HG02642 (cell line): Measurements from ENCODE around the gene USP32.

Experiments used
- ATAC-seq: cut with Tn5 transposase; IDR thresholded peaks from one replicate; pipeline ENCODE4 v1.9.1; 2021; ENCODE audit warnings: mild to moderate bottlenecking; ENCODE audit not compliant: unreplicated experiment, poor library complexity

The USP32 gene

DNA sequence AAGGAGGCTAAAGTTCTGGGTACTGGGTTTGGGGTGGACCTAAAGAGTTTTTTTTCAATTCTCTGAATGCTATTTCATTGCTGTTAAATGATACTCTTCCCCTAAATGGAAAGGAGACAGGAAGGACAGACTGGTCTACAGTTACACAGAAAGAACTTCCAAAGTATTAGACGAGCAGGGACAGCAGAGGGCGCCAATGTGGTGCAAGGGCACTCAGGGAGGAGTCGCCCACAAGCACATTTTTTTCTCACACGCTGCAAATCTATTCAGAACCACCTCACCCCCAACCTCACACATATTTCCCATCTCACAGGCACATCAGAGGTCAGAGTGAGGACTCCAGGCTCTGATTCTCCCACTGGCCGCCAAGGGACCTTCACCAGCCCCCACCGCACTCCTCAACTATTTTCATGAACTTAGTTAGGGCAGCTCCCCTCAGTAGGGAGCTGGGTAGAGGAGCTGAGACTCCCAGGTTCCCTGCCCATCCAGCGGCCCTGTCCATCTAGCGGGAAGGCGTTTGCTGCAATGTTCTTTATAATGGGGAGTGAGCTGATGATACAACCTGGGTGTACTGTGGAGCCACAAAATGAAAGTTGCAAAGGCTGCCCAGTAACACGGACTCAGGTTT is 248.9 kb downstream of the USP32 start:
- peak; percentile 58 for ATAC-seq

DNA sequence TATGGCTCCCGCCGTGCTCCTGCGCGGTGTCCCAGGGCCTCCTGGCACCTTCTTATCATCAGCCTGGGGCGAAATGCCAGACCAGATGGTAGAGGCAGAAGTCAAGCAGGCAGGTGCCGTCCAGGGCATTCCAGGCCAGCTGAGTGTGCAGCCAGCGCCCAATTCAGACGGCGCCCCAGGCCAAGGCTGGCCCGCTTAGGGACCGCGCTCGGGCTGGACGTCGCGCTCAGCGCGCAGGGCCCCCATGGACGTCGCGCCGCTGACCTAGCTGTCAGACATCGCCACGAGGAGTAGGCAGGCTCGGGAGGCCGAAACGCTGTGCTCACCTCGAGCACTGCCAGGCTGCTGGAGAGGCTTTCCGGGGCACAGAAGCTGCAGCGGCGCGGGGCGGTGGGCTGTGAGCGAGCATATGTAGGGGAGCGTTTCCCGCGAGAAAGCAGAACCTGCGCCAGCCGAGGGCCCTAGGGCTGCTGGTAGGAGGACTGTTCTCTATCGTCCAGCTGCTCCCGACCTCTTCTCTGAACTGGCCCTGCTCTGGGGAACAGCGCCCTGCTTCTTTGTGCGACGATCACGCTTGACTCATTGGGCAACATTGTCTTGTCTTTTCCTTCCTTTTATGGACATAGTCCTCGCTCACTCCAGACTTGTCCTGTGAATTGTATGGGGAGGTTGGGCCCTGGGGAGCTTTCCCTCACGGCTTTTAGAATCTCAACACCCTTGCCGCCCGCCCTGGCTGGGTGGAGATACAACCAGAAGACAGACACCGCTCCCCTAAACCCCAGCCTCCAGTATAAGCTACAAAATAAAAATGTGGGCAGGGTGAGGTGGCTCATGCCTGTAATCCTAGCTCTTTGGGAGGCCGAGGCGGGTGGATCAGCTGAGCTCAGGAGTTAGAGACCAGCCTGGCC is 250.6 kb downstream of the USP32 start:
- ATAC-seq, result no peak

DNA sequence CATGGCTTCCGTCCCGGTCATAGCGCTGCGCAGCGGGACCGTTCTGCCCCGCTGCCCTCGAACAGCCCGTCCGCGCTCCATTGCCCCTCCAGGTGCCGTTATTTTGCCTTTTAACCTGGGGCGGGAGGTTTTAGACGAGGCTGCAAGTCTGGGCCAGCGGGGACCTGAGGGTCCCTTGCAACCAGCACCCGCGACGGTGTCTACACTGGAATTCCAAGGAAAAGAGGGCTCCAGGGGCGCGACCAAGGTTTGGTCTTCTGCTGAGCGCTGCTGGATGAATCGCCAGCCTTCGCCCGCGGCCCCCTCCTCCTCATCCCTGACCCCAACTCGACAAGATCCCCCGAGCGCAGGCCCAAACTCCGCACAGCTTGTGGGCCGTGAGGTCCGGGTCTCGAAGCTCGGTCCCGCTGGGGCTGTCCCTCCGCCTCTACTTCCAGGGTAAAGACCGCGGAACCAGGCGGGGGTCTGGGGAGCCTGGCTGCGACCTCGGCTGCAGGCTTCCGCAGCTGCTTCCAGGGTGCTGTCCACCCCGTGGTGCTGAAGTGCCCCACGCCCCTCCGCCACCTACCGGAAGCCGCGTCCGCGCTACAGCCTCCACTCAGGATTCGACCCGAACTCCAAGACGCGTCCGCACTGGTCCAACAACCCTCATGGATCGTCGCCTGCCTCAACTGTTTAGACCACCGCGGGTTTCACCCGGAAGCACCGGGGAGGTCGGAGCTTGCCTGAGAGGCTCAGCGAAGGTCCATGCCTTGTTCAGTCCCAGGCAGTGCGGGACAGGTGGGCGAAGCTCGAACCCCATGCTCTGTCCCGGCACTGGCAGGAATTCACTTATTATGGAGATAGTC is 252.3 kb downstream of the USP32 start:
- ATAC-seq, result no peak

DNA sequence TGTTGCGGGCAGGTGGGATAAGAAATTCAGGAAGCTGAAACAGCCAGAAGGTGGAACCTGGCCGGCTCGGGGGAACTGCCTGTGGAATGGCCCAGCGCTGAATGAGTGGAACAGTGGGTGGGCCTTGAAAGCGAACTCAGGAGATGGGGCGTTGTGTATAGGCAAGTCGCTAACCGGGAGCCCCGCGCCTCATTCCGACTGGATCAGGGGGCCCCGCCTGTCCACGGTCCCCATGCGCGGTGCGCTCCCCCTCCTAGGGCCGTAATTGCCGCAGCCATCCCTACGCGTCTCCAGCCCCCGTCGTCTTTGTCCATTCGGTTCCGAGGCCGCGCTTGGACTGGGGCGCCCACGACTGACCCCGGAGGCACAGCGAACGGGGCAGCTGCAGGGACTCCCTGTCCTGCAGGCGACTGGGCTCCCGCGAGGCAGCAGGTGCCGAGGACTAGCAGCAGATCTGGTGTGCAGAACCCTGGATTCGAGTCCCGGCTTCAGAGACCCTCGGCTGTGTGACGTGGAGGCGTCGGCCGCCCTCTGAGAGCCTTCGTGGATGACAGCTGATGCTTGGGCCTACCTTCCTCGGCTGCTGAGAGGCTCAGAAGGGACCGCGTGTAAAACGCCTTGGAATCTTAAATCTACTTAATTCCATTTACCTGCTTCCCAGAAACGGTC is 253.0 kb downstream of the USP32 start:
- no peak for ATAC-seq

DNA sequence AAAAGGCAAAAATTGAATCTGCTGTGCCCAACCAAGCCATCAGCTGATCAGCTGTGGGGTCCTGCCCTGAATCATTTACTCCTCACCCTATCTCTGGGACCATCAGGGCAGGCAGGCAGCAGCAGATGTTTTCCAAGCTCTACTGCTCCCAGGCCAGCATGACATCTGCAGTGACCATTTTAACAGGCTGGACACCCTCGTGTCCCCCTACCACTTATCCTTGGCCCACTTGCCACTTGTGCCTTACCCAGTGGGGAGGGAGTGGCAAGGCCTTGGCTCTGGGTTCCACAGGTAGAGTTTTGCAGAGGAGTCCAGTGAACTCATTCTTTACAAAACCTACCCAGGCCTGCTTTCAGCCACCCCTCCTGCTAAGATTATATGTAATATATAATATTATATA is 254.2 kb downstream of the USP32 start:
- ATAC-seq, result no peak

DNA sequence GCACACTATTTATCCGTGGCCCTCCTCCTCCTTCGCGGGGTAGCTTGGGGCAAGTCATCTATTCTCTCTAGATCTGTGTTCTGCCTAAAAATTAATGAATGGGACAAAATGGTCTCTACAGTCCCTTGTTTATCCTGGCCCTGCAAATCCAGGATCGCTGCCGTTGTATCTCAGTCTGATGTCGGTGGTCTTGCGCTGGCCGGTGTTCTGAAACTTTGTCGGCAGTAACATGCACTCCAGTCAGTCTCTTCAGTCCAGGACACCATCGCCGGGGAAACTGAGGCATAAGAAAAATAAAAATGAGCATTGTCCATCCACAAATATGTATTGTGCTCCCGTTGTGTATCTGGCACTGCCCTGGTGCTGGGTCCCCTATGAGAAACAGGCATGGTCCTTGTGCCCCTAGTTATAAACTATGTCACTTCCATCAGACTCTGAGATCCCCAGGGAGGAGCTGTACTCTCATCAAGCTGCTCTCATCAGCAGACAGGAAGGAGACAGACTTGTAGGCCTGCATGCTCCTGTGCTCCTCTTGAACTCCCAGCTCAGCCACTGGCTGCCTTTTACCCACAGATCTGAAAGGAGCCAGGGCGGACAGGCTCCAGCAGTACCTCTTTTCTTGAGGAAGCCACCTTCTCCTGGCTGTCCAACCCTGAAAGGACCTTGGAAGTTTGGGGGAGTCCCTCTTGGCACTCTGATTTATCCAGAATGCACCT is 255.8 kb downstream of the USP32 start:
- no peak for ATAC-seq

DNA sequence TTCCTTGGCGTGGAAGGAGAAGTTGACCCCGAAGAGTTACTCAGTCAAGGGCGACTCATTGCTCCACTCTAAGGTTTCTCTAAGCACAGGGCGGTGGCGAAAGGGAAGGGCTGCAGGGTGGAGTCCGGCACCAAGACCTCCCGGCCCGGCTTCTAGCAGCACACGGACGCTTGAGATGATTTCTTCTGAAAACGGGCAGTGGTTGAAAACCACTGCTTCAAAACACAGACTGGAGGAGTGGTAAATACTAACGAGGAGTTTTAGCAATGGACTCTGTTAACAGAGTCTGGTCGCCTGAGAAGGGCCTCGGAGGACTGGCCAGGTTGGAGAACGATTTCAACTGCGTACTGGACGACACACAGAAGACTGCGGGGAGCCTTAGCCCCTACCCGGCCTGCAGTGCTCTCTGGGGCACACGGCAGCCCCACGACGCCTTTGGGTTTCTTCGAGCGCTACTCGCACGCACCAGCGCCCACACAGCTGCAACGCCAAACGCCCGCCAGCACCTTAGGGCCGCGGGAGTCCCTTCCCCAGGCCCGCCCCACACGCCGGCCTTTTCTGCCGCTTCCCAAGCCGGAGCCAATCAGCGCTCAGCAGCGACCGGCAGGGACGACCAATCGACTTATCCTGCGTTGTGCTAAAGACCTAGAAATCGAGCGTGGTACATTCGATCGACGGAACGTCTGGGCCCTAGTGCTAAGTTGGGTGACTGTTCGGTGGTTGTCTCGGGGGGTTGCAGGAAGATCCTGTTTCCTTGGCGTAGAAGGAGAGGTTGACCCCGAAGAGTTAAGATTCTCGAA is 256.6 kb downstream of the USP32 start:
- peak; percentile 90 for ATAC-seq

DNA sequence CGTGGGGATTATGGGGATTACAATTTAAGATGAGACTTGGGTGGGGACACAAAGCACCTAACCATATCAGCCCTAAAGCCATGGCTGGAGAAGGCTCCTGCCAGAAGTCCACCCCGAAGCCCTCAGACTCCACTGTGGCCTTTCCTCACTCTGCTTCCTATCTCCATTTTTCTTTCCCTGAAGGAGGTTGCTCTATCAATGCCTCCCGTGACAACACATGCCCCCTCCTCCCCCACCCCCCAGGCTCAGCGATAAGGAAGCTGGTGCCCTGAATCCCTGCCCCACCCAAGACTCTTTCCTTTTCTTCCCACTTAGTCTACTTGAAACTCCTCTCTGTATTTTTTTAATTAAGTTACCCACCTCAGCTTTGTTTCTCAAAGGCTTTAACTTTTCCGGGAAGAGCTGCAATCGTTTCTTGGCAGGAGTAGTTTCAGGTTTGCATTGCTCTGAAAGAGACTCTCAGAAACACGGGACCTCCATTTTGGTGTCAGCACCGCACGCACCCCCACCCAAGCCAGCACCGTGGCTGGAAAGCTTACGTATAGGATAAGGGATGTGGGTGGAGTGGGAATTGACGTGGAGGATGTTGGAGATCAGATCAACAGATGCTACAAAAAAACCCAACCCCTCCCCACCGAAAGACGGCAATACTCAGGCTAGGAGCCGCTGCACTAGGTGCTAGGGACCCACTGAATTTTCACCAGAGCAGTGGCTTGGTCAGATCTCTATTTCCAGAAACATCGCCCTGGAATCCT is 257.4 kb downstream of the USP32 start:
- ATAC-seq, result peak; percentile 6

DNA sequence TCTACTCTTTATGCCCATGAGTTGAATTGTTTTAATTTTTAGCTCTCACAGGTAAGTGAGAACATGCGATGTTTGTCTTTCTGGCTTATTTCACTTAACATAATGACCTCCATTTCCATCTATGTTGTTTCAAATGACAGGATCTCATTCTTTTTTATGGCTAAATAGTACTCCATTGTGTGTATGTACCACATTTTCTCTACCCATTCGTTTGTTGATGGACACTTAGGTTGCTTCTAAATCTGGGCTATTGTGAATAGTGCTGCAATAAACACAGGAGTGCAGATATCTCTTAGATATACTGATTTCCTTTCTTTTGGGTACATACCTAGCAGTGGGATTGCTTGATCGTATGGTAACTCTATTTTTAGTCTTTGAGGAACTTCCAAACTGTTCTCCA is 261.5 kb downstream of the USP32 start:
- no peak for ATAC-seq

DNA sequence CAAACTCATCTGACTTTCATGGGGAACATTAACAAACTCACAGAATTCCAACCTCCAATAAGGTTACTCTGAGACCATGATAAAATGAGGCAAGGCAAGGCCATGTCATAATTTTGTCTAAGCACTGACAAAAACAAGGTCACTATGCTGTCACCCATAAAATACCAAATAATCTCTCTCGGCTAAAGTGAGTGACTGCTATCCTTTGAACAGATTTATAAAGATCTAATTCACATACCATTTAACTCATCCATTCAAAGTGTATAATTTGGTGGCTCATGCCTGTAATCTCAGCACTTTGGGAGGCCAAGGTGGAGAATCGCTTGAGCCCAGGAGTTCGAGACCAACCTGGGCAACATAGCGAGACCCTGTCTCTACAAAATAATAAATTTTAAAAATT is 262.8 kb downstream of the USP32 start:
- ATAC-seq, result no peak
